GM11168 (cell line): ENCODE results near the gene RHEB.
"Not testable (repeated sequence)": the region's sequence is repeated elsewhere in the genome, so short reads cannot be mapped to it uniquely, and the experiment has no call there.

ENCODE experiments used
- in situ Hi-C: fragments of 300-500 bp; cut with MboI; formaldehyde crosslinking; loops from one replicate; pipeline ENCODE4 v1.12.0; 2022; ENCODE audit warnings: low sequenced_read_pairs; ENCODE audit not compliant: unreplicated experiment

Gene RHEB

DNA sequence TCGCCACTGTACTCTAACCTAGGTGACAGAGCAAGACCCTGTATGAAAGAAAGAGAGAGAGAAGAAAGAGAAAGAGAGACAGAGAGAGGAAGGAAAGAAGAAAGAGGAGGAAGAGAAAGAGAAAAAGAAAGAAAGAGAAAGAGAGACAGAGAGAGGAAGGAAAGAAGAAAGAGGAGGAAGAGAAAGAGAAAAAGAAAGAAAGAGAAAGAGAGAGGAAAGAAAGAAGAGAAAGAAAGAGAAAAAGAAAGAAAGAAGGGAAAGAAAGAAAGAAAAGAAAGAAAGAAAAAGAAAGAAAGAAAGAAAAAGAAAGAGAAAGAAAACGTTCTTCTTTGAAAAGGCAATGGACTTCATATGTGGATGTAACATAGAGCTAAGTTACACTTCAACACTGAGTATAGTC, 16.5 kb upstream of the RHEB start:
- in situ Hi-C loops: not testable (repeated sequence)

DNA sequence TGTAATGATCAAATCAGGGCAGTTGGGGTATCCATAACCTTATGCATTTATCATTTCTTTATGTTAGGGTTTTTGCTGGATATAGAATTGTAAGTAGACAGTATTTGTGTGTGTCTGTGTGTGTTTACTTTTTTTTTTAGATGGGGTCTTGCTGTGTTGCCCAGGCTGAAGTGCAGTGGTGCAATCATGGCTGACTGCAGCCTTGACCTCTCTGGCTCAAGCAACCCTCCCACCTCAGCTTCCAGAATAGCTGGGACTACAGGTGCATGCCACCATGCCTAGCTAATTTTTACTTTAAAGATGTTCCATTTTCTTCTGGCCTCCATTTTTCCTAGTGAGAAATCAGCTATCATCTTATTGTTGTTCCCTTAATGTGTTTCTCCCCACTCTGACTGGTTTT, 10.1 kb upstream of the RHEB start:
- in situ Hi-C loops: no loop called here

- in situ Hi-C loops: no loop called here
These were observed 5.2 kb upstream of the RHEB start for GRCh38 chr7:151524845-151525244.

DNA sequence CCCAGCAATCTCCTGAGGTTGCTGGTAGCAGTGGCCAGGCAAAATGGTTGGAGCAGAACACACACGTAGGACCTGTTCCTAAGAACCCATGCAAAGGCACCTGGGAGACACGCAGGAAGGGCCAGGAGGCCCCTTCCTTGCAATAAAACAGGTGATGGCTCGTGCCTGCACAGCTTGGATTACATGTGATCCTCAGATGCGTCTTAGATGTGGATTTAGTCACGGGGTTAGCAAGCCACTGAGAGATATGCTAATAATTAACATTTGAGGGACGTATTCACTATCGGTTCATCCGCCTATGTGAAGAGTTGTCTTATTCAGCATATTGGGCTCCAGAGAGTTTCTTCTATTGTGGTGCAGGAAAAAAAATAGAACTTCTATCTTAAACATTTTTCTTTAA, 4.6 kb upstream of the RHEB start:
- in situ Hi-C loops: no loop called here

DNA sequence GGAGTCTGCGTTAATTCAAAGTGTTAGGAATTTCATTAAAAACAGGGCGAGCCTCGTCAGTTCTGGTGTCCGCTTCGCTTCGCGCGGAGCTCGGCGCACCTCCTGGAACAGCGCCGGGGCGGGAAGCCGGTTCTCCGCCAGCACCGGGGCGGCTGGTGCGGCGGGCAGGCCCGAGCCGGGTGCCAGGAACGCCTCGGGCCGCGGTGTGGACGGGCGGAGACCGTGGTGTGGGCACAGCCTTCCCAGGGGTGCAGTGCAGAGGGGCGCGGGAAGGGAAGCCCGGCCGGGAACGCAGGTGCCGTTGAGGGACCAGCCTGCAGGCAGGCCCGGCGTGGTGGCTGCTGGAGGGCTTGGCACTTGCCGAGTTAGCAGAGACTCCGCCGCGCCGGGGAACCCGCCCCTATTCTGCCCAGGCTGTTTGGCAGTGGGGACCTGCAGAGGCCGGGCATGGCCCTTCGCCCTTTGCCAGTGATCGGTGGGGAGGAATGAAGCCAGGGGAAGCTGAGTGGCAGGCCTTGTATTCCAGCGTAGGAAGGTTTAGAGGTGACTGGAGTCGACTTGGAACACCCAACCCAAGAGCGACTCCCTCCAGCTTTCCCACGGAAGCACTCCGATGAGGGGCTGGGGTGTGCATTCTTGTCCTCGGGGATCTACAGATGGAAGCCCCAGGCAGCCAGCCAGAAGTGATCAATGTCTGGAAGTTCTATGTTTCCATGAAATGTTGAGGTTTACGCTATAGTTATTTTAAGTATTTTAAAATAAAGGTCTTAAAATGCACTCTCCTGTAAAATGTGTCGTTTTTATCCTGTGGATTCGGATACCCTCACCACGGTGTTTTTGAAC, 945 bp upstream of the RHEB start:
- in situ Hi-C loops: no loop called here

DNA sequence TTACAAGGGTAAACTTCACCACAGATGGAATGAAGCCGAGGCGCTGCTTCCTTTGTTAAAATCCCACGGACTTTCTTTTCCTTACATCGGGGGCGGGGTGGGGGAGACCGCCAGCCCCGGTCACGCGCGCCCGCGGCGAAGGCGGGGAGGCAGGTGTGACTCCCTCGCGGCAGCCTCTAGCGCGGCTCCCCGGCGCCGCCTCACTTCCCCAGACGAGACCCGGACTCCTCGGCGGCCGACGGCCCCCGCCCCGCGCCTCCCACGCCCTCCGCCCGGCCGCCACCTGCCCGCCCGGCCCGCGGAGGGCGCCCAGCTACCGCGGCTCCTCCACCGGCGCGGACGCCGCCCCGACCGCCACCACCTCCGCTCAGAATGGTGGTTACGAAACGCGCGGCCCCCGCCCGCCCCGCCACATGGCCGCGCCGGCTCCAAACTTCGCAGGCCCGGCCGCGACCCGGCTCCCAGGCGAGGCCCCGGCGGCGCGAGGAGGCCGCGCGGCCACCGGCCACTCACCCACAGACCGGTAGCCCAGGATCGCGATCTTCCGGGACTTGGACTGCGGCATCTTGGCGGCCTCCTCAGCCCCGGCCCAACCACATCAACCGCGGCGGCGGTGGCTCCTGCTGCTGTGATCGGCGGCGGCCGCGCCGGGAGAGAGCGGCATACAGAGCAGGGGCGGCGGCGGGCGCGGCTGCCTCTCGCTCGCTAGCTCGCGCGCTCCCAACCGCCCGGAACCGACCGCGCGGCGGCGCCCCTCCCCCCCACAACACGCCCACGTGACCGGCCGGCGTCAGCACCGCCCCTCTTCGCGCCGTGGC, 539 bp downstream of the RHEB start:
- in situ Hi-C loops: not testable (repeated sequence)

- in situ Hi-C loops: no loop called here
These were observed 1.4 kb downstream of the RHEB start for GRCh38 chr7:151518105-151518946.

- in situ Hi-C loops: no loop called here
These were observed 2.0 kb downstream of the RHEB start for GRCh38 chr7:151517601-151518104.

DNA sequence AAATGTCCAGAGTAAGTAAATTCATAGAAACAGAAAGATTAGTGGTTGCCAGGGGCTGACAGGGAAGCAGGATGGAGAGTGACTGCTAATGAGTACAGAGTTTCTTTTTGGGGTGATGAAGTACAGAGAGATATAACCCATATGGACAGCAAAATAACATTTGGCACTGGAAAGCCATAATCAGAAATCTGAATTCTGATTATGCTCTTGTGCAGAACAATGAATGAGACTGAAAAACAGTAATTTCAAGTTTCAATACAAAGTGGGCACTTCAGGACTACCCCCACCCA, 4.5 kb downstream of the RHEB start:
- in situ Hi-C loops: no loop called here

GRCh38 chr7:151514461-151515275, 5.0 kb downstream of the RHEB start:
- in situ Hi-C loops: no loop called here

- in situ Hi-C loops: no loop called here
These were observed 6.6 kb downstream of the RHEB start for GRCh38 chr7:151513133-151513532.

GRCh38 chr7:151512353-151512752, 7.3 kb downstream of the RHEB start:
- in situ Hi-C loops: no loop called here

- in situ Hi-C loops: no loop called here
These were observed 7.7 kb downstream of the RHEB start for GRCh38 chr7:151511946-151512345.

DNA sequence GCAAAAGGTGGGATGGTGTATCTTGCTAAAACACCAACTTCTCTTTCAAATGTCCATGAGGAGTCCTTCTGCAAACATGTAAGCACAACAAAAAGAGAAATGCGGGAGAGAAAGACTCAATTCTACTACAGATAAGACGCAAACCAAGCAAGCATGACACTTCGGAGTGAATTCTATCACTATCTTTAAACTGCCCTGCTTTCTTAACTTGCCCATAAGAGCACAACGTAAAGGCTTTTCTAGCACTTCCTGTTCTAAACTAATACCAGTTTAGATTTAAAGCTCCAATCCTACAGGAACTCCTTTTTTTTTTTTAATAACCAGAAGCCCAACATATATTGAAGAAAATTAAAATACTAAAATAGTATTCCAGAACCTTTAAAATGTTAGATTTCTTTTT, 8.4 kb downstream of the RHEB start:
- in situ Hi-C loops: no loop called here

DNA sequence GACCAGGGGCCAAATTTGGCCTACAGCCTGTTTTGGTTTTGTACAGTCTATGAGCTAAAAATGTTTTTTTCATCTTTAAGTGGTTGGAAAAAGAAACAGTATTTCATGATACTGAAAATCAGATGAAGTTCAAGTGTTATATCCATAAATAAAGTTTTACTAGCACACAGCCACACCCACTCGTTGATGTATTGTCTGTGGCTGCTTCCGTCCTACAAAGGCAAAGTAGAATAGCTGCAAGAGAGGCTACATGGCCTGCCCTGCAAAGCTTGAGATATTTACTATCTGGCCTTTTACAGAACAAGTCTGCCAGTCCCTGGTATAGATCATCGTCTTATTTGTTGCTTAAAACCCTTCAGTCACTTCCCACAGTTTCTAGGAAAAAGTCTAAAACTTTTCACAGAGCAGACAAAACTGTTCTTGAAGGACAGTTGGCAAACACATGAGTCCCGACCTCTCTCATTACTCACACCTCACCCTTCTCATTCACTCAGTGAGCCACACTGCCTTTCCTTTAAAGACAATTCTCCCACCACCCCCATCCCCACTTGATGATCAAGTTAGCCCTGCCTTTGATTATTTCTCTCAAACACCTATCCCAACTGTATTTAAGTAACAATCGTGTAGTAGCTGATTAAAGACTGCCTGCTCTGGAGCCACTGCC, 9.9 kb downstream of the RHEB start:
- in situ Hi-C loops: no loop called here

DNA sequence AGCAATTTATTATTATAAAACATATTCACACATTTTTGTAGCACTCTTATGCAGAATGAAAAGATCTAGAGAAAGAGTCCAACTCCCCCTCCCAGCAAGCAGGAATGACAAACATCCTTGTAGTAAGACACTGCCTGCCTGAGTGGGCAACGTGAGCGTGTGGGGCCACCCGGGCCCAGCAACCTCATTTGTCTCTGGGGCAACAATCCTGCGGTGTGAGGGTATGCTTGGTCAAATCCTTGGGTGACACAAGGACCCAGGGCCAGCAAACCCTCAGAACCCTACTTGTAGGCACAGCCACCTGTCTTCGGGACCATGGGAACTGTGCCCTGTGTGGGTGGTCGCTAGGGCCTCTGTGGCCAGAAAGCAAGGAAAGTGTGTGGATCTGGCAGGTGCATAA, 10.7 kb downstream of the RHEB start:
- in situ Hi-C loops: no loop called here

DNA sequence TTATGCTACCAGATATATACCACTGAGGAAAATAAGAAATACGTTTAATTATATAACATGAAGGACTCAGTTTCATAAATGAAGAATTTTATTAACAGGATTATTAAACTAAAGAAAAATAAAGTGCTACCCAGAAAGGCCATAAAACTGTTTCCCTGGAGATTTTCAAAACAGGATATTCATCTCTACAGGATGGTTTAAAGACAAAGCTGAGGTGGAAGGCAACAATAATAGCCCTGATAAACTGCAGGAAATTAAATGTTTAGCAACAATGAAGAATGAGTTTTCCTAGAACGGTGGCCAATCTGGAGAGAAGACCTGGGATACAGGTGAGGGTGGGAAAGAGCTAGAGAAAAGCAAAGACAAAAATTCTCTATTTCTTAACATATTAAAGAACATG, 11.9 kb downstream of the RHEB start:
- in situ Hi-C loops: no loop called here

DNA sequence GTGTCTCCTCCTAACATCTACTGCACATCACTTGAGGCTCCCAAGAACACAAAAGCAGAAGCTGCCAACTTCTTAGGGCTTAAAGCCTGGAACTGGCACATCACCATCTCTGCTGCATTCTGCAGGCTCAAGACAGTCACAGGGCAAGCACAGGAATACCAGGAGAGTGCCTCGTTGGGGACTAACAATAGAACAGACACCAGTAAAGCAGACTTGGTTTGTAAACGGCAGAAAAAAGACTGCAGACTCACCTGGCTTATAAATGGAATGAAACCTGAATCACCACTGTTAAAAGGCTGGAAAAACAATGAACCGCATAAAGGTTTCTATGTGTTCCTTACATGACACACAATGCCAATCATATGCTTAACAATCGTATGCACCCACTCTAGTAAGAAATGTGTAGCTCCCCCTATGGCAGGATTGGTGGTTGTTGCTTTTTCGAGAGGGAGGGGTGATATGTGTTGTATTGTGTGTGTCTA, 12.8 kb downstream of the RHEB start:
- in situ Hi-C loops: no loop called here

GRCh38 chr7:151505836-151506468, 13.7 kb downstream of the RHEB start:
- in situ Hi-C loops: no loop called here
